GM21447 (cell line): Measurements from ENCODE around the gene RCOR1.
"Not testable (repeated sequence)": the region's sequence is repeated elsewhere in the genome, so short reads cannot be mapped to it uniquely, and the experiment has no call there.

Source experiments
- ATAC-seq: cut with Tn5 transposase; IDR thresholded peaks from one replicate; pipeline ENCODE4 v1.9.1; 2021; ENCODE audit not compliant: unreplicated experiment

RCOR1 gene

DNA sequence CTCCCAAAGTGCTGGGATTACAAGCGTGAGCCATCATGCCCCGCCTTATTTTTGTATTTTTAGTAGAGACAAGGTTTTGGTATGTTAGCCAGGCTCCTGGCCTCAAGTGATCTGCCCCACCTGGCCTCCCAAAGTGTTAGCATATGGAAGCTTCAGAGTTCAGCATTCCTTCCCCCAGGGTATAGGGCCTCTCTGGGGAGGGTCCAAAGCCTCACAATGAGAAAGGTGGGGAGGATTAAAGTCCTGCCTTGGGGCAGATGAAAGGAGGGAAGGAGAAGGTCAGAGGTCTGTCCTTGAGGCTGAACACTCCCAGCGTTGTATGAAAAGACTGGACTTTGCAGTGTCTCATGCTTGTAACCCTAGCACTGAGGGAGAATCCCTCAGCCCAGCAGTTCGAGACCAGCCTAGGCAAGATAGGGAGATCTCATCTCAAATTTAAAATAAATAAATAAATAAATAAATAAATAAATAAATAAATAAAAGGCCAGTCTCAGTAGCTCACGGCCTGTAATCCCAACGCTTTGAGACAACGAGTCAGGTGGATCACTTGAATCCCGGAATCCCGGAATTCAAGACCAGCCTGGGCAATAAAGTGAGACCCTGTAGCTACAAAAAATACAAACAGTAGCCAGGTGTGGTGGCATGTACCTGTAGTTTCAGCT, 22.0 kb upstream of the RCOR1 start:
- ATAC-seq = no peak

DNA sequence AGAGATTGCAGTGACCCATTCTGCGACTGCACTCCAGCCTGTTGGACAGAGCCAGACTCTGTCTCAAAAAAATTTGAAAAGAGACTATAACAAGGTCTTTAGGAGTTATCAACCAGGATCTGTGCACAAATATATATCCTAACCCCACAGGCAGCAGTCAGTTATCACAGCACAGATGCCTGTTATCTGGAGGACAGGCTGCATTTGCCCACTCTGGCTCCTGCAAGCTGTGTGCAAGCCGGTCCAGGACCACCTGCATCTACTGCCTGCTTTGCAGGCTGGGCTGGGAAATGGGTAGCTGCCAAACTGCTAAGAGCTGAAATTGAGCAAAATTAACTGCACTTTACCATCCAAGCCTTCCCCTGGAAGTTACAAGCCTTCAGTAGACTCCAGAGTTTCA, 21.4 kb upstream of the RCOR1 start:
- no peak for ATAC-seq

DNA sequence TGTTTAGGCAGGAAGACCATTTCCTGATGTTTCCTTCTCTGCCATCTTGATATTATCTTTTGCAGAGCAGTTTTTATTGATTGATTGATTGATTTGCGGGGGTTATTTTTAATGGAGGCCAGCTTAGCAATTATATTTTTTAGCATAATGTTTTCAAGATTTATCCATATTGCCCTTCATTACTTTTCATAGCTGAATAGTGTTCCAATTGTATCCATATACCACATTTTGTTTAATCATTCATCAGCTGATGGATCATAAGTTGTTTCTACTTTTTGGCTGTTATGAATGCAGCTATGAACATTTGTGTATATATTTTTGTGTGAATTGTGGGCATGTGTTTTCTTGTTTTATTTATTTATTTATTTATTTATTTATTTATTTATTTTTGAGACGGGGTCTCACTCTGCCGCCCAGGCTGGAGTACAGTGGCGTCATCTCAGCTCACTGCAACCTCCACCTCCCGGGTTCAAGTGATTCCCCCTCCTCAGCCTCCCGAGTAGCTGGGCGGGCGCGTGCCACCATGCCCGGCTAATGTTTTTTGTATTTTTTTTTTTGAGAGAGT, 20.9 kb upstream of the RCOR1 start:
- ATAC-seq = no peak

DNA sequence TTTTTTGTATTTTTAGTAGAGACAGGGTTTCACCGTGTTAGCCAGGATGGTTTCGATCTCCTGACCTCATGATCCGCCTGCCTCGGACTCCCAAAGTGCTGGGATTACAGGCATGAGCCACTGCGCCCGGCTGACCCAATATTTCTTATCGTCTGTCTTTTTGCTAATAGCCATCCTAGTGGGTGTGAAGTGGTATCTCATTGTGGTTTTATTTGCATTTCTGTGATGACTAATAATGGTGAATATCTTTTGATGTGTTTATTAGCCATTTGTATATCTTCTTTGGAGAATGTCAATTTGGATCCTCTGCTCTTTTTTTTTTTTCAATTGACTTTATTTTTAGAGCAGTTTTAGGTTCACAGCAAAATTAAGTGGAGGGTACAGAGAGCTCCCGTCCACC, 19.3 kb upstream of the RCOR1 start:
- not testable (repeated sequence) for ATAC-seq

DNA sequence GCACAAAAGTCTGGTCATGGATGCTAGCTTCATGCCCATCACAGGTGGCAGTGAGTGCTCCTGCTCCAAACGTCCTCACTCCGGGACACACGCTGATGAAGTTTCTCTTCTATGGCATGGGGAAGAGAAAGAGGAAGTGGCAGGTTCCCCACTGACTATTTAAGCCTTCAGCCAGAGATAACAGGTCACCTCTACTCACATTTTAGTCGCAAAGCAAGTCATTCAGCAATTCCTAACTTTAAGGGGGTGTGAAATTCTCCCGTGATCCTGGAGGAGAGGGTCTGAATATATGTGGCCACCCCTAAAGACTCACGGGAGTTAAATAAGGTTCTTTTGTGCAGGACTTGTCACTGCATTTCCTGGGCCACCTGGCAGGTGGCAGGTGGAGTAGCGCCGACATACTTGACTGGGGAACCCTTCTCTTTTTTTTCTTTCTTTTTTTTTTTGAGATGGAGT, 18.8 kb upstream of the RCOR1 start:
- ATAC-seq = no peak

DNA sequence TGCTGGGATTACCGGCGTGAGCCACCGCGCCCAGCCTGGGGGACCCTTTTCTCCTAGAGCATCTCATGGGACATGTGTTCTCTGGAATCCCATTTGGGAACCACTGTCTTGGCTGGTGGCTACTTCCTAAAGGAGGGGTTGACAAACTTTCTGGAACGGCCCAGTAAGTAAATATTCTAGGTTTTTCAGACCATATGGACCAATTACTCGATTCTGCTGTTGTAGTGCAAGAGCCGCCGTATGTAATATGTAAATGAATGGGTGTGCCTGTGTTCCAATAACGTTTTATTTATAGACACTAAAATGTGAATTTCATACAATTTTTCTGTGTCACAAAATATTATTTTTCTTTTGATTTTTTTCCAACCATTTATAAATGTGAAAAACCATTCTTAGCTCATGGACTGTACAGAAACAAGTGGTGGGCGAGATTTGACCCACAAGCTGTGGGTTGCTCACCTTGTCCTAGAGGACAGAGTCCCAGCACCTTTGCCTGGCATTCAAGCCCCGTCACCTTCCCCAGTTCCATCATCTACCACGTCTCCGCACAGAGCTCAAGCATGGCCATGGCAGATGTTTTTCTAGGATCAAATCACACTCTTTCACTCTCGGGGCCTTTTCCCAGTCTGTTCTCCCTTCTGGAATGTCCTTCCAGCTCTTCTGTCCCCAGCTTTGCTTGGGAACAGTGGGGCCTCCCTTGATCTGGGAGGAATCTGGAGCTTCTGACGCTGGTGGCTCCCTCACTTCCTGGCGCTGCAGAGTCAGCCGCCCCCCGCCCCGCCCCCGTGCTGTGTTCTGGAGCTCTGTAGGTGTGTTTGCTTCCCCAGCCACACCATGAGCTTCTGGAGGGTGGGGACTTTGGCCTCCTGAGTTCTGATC, 17.9 kb upstream of the RCOR1 start:
- no peak for ATAC-seq

DNA sequence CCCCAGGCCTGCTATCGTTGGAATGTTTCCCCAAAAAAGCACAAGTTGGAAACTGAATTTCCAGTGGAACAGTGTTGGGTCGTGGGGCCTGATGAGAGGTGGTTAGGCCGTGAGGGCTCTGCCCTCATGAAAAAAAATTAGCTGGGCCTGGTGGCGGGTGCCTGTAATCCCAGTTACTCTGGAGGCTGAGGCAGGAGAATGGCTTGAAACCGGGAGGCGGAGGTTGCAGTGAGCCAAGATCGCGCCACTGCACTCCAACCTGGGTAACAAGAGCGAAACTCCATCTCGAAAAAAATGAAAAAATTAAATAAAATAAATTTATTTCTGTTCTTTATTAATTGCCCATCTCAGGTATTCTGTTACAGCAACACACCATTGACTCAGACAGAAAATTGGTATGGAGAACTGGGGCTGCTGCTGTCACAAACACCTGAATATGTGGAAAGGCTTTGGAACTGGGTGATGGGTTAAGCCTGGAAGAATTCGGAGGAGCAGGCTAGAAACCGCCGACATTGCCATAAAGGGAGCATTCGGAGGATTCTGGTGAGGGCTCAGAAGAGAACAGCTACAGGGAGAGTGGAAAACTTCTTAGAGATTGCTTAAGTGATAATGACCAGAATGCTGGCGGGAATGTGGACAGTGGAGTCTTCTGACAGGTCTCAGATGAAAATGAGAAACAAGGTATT, 17.1 kb upstream of the RCOR1 start:
- ATAC-seq = no peak

DNA sequence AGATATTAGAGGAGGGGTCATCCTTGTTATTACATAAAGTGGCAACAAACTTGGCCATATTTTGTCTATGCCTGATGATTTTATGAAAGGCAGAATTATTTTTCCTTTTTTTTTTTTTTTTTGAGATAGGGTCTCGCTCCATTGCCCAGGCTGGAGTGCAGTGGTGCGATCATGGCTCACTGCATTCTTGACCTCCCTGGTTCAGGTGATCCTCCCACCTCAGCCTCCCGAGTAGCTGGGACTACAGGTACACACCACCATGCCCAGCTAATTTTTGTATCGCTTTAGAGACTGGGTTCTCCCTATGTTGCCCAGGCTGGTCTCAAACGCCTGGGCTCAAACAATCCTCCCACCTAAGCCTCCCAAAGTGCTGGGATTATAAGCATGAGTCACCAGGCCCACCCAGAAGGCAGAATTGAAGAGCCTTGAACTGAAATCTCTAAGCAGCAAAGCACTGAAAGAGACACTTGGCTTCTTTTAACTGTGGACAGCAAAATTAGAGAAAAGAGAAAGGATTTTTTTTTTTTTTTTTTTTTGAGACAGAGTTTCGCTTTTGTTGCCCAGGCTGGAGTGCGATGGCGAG, 16.5 kb upstream of the RCOR1 start:
- not testable (repeated sequence) for ATAC-seq

DNA sequence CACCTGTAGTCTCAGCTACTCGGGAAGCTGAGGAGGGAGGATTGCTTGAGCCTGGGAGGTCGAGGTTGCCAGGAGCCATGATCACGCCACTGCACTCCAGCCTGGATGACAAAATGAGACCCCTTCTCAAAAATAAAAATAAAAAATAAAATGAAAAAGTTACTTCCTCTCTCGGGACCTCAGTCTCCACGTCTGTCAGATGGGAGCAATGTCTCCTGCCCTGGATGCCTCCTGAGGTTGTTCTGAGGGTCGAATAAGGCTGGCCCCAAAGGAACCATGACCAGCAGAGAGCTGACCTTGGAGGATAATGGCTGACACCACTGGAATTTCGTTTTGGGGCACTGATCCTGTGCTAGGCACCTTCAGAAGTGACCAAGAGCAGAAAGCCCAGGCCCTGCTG, 13.6 kb upstream of the RCOR1 start:
- ATAC-seq = no peak

DNA sequence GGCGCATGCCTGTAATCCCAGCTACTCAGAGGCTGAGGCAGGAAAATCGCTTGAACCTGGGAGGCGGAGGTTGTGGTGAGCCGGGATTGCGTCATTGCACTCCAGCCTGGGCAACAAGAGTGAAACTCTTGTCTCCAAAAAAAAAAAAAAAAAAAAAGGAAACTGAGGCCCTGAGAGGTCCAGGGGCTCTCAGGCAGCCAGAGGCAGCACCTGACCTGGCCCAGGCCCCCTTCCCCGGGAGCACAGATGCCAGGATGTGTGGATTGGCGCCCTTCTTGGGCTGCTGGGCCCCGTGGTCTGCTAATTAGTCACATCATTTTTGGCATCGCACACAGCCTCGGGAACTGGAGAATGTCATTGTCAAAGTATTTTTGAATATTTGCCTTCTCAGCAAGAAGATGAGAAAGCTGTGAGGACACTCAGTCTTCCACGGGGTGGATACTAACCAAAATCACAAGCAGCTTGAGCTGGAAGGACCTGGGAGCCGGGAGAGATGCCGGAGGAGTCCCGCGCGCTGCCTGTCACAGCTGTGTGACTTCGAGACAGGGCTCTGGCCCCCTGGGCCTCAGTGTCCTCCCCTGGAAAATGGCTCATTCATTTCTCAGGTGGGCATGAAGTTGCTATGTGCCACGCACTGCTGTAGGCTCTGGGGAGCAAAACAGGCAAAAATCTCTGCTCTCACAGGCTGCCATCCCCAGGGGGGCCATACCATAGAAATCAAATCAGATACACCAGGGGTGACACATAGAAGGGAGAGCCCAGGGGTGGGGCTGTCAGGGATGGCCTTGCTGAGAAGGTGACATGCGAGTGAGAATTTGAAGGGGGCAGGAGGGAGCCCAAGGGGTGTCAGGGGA, 12.5 kb upstream of the RCOR1 start:
- ATAC-seq = no peak

DNA sequence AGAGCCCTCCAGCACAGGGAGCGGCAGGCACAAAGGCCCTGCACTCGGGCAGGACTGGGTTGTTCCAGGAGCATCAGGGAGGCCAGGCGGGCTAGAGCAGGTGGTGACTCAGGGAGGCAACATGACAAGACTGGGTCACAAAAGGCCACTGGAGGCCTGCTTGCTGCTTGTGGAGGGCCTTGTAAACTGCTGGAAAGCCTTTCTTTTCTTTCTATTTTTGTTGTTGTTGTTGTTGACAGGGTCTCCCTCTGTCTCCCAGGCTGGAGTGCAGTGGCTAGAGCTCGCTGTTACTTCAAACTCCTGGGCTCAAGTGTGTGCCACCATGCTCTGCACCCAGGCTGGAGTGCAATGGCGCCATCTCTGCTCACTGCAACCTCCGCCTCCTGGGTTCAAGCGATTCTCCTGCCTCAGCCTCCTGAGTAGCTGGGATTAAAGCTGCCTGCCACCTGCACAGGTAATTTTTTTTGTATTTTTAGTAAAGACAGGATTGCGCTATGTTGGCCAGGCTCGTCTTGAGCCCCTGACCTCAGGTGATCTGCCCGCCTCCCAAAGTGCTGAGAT, 11.8 kb upstream of the RCOR1 start:
- no peak for ATAC-seq

DNA sequence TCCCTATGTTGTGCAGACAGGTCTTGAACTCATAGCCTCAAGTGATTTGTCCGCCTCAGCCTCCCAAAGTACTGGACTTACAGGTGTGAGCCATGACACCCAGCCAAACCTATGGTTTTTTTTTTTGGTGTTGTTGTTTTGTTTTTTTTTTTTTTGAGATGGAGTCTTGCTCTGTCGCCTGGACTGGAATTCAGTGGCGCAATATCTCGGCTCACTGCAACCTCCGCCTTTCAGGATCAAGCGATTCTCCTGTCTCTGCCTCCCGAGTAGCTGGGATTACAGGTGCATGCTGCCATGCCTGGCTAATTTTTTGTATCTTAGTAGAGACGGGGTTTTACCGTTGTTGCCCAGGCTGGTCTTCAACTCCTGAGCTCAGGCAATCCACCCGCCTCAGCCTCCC, 11.3 kb upstream of the RCOR1 start:
- ATAC-seq = no peak

DNA sequence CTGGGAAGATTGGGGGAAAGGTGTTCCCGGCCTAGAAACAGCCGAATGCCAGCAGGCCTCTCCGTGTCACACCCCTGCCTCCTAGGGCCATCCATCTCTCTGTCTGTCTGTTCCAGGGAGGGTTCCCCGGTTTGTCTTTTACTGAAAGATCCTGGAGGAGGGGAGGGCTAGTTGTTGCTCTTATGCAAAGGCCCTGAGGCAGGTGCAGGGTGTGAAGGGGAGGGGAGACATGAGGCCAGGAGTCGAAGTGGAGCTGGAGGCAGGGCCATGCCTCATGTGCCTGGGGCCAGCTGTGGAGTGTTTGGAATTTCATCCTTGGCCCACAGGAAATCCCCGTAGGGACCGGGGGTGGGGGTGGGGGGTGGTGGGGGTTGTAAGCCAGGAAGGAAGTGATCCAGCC, 8.7 kb upstream of the RCOR1 start:
- no peak for ATAC-seq

DNA sequence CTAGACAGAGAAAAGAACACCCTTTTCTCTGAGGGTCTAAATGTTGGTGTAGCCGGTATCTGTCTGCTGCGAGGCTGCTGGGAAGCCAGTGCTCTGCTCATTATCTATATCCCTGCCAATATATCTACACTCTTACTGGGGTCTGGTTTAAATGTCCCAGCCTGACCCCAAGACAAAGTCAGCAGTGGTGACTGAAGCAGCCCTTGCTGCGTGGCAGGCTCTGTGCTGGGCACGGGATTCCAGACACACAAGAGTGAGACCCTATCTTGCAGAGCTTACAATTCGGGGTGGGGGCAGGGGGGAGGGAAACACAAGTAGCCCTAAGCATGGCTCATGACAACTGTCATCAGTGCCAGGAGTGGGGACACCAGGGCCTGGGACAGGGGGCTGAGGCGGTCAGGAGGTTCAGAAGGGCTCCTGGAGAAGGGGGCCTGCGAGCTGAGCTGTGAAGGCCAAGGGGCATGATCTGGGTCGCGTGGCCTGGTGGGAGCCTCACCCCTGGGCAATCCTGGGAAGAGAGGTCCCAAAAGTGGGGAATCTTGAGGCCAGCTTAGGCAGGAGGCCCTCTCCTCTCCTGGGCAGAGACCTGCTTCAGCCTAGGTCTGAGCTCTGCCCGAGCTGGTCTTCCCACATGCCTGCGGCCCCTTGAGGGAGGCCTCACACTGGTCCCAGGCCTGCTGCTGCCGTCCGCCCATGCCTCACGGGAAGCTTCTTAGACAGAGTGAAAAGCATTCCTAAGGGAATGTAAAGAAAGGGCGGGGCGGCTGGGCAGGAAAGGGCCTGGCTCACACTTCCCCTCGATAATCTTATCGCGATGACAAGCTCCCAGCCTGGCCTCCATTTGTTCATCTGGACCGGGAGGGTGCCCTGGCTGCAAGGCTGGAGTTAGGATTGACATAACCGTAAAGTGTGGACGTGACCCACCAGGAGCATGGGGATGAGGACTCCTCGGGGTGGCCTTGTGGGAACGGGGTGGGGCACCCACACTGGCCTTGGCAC, 7.3 kb upstream of the RCOR1 start:
- no peak for ATAC-seq

DNA sequence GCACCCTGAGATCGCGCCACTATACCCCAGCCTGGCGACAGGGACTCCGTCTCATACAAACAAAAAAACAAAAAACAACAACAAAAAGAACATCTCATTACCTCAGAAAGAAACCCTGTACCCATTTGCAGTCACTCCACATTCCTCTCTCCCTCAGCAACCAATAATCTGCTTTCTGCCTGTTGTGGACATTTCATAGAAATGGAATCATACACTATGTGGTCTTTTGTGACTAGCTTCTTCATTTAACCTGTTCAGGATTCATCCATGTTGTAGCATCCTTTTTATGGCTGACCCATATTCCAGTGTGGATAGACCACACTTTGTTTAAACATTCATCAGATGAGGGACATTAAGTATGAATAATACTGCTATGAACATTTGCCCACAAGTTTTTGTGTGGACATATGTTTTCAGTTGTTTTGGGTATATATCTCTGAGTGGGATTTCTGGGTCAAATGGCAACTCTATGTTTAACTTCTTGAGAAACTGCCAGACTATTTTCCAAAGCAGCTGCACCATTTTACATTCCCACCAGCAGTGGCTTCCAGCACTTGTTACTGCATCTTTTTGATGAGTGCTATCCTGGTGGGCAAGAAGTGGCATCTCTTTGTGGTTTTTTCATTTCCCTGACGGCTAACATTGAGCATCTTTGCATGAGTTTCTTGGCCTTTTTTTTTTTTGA, 5.9 kb upstream of the RCOR1 start:
- ATAC-seq = no peak

DNA sequence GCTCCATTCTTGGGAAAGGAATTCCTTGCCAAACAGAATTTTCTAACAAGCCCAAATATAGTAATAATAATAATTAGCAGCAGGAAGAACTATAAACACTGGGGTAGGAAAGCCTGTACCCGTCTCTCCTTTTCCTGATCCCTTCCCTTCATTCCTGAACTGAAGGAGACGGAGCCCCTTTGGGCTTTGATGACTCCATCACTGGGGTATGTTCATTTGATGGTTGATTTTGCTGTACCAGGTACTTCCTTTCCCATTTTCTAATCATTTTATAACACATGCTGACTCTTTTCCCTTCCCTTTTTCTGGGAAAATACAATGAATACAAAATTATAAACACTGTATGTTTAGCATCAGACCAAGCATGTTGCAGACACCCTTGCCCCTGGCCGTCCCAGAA, 3.6 kb upstream of the RCOR1 start:
- ATAC-seq = no peak

DNA sequence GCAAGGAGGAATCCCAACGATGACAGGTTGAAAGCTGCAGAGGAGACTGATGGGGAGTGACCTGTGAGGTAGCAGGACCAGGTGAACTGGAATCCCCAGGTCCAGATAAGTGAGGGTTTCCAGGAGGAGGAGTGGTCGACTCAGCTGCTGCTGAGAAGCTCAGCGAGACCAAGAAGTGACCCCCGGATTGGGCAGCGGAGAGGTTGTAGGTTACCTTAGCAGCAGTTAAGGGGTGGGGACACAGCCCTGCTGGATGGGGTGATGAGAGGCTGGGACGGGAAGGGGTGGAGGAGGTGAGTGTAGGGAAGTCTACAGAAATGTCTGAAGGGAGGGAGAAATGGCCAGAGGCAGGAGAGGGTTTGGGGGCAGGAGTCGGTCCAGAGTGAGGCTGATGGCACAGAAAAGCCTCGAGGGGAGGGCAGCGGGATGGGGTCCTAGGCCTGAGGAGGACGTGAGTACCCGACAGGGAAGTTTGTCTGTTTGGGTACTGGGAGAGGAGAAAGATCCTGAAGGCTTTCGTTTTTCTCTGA, 2.6 kb upstream of the RCOR1 start:
- ATAC-seq = no peak

DNA sequence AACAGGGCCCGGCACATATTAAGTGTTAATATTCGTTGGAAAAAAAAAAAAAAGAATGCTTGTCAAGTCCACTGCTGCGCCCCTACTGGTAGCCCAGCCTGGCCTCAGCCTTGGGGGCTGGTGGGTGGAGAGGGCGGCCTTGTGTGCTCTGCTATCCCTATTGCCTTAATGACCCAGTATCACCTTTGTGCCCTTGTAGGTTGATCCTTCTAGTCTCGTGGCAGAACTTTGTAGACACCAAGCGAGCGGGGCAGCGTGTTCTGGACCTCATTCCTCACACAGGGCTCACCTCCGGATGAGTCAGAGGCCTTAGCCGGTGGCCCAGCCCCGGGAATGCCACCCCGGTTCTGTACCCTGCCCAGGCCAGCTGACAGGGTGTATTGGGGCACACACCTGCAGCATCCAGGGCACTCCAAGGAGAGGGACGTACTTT, 1.8 kb upstream of the RCOR1 start:
- no peak for ATAC-seq
